ENCODE results near the gene NRXN3.

The NRXN3 gene

DNA sequence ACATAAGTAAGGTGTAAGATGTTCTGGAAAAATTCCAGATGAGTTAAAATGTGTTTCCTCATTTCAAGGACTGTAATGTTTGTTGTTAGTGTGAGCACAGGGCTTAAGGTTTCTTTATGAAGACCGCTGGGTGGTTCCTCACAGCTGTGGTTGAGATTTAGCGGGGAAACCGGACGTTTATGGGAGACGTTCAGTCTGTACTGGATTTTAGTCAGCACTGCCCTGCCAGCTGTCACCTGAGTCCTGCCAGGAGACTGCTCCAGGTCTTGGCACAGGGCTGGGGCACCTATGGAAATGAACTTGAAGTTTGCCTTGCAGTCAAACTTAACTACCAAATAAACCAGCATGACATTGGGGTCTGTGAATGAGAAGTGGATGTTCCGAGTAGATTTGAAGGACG, 1485.9 kb downstream of the NRXN3 start:
- no peak for DNase-seq (ENCODE audit: low spot score)

DNA sequence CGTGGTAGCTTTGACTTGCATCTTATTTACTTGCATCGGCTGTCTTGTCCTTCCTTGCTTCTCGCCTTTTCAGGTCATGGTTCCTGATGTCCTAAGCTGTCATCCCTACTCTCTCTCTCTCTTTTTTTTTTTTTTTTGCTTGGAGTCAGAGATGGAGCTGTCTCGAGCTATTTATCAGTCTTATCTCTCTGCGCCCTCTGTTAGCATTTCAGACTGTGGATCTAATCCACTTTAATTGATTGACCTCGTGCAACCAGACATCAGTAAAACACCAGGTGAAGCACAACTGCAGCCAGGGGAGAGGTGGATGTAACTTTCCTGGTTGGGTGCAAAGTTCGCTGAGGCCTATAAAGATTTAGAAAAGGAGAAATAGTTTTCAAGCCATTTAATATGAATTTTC, 1486.3 kb downstream of the NRXN3 start:
- DNase-seq (ENCODE audit: low spot score), result no peak
- no peak for FAIRE-seq

More for the DNA sequence above, 1485.9 kb downstream of the NRXN3 start:
- no peak for FAIRE-seq

DNA sequence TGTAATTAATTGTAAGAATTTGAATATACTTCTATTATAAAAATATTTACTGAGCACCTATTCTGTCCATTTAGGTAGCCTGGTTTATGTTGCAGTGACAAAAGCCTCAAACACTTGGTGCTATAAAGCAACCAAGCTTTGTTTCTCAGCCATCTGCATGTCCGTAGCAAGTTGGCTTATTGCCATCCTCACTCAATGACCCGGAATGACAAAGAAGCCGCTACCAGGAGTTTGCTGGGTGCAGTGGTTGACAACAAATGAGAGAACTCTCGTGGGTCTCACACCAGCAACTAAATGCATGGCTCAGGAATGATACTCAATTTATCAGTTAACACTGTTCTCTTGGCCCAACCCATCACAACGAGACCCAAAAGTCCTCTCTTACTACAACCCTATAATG, 1488.0 kb downstream of the NRXN3 start:
- FAIRE-seq, result no peak
- DNase-seq (ENCODE audit: low spot score), result no peak

DNA sequence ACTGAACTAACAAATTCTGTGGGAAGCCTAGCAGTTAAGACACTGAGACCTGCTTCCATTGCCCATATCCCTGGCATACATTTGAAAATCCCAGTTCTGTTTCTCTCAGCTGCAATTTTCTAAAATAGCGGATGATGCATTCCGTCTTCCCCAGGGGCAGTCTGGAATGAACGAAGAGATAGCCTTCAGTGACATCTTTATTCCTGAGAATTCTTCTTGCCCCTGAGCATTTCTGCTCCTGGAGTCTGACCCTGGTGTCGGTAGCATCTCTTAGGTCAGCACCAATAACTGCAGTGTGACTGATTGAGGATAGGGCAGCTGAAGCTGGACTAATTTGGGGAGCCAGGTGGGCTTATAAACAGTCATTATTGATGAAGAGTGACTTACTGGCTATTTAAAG, 1488.6 kb downstream of the NRXN3 start:
- no peak for FAIRE-seq

DNA sequence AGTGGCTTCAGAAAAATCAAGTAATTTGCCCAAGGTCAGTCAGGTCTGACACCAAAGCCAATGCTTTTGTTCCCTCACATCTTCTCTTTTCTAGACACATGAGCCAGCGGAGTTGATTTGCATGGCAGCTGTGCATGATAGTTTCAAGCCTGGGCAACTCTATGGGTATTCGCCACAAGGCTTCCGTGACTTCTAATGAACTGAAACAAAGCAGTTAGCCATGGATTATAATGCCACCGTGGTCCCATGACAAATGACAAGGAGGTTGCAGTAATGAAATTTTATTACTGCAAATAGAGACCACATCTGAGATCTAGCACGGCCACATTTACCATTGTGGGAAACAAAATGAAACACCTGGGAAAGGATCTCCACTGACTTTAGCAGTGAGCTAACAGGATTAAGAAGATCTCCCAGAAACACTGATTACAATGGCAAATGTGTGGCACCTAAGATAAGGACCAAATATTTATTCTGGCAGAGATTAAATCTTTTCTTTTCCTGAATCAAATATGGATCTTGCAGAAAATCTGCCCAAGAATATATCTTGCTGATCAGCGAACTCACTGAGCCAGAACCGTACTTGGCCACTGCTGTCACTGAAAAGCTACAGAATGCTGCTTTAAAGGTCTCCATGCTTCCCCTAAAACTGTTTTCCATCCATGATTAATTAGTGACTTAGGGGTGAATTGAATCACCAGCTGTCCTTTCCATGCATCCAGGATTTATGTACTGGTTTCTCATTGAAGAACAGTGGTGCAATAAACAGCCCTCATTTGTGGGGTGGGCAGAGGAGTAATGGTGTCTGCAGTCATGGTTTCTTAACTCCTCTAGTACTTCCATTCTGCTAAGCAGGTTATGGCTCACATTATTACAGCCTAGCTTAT, 1490.1 kb downstream of the NRXN3 start:
- DNase-seq (ENCODE audit: low spot score) (no peak), FAIRE-seq (no peak)

More for the DNA sequence above, 1488.6 kb downstream of the NRXN3 start:
- no peak for DNase-seq (ENCODE audit: low spot score)

DNA sequence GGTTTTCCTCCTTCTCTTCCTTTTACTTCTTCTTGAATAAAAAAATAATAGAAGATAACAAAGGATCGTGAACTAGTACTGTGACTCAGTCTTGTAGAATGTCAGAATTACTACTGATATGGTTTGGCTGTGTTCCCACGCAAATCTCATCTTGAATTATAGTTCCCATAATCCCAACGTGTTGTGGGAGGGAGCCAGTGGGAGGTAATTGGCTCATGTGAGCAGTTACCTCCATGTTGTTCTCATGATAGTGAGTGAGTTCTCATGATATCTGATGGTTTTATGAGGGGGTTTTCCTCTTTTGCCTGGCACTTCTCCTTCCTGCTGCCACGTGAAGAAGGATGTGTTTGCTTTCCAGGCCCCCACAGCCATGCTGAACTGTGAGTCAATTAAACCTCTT, 1491.6 kb downstream of the NRXN3 start:
- DNase-seq (ENCODE audit: low spot score) (no peak), FAIRE-seq (no peak)

DNA sequence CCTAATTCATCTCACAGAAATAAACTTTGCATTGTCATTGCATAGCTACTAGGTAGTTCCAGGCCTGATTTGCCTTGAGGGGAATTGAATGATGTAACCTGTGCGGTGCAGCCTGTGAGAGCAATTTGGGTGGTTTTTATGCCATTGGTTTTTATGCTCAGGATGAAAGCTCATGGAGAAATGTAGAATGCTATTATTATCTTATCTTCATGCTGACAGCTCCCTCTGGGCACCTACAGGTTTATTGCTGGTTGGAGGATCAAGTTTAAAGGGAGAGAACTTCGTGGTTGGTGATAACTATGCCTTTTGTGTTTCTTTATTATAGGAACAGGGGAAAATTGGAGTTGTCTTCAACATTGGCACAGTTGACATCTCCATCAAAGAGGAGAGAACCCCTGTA, 1493.3 kb downstream of the NRXN3 start:
- no peak for FAIRE-seq
- no peak for DNase-seq (ENCODE audit: low spot score)

DNA sequence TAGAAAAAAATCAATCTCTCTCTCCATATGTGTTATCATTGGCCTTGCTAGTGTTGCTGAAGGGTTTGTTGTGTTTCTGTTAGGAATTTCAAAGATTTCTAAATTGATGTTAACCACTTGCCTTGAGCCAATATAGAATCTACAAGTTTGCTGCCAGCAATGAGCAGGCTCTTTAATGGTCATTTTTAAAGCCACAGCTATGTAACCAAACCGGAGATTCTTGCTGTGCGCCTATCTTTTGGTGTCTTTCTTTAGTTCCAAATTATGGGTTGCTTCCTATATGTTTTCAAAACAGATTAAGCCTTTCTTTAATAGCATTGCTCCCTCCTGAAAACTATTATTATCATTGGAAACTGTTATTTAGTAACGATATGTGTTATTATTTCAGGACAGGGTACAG, 1495.4 kb downstream of the NRXN3 start:
- DNase-seq (ENCODE audit: low spot score), result no peak
- no peak for FAIRE-seq

DNA sequence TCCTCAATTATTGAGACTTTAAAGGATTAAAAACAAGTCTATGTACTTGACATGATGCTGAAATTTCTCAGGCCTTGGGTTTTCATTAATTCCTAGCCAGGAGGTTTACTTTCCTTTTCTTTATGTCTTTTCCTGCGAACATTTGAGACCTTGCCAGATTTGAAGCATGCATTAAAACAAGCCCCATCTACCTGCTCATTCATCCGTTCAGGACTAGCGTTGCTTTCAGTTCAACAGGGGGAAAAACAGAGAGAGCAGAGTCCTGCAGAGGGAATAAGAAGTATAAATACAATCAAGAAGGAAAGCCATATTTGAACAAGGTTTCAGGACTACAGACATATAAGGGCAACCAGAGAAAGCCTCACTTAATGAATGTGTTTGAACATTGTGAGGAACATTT, 1498.8 kb downstream of the NRXN3 start:
- DNase-seq (ENCODE audit: low spot score) (no peak), FAIRE-seq (no peak)

DNA sequence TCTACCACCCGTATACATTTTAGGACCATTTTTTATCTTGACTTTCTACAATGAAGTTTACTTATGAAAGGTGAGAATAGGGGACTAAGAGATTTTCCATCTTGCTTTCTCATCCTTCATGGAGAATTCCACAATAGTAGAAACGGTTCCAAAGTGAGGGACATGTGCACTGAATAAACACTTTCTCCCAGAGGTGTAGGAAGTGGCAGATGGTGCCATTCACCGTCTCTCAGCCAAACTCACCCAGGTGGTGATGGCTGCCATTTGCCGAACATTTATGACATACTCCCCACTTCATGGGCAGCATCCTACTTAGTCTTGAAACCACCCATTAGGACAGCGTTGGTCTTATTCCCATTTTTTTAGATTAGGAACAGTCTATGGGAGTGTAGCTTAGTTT, 1500.6 kb downstream of the NRXN3 start:
- DNase-seq (ENCODE audit: low spot score) (no peak), FAIRE-seq (no peak)

DNA sequence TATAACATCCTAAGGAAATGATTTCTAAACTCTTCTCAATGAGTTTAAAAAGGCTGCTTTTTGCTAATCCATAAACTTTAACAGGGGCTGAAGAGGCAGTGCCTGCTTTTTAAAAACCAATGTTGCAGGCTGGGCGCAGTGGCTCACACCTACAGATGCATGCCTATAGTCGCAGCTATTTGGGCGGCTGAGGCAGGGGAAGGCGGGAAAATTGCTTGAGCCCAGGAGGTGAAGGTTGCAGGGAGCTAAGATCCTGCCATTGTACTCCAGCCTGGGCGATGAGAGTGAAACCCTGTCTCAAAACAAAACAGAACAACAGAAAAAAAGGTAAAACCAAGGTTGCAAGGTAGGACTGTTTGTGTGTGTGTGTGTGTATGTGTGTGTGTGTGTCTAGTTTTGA, 1509.9 kb downstream of the NRXN3 start:
- no peak for FAIRE-seq
- DNase-seq (ENCODE audit: low spot score), result no peak

DNA sequence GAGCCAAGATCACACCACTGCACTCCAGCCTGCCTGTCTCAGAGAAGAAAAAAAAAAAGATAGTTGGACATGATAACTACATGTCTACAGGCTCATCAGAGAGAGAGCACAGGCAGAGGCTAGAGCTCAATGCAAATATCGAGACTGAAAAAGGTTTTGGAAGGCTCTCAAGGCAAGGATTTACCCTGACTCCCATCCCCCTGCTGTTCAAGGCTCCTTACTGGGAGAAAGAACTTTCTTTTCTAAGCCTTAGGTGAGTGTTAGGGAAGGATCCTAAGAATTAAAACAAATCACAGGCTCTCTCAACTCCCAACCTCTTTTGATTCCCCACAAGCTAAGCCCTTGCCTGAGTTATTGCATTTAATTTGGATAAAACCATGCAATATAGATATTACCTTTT, 1516.0 kb downstream of the NRXN3 start:
- FAIRE-seq (no peak), DNase-seq (ENCODE audit: low spot score) (no peak)

DNA sequence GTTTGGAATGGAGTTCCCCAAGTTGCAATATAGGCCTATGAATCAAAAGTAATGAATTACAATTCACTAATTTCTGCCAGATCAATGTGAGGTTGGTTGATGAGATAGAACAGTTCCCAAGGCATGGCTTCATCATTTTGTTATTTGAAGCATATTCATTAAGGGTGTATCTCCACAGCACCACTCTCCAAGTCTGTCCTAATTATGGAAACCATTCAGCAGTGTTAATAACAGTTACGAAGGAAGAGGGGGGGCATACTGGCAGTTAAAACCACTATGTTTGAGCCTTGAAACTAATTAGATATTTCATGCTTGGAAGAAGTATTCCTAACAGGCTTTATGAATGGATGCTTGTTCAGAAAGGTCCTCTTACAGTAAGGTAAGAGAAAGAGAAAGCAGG, 1520.8 kb downstream of the NRXN3 start:
- no peak for DNase-seq (ENCODE audit: low spot score)
- no peak for FAIRE-seq

DNA sequence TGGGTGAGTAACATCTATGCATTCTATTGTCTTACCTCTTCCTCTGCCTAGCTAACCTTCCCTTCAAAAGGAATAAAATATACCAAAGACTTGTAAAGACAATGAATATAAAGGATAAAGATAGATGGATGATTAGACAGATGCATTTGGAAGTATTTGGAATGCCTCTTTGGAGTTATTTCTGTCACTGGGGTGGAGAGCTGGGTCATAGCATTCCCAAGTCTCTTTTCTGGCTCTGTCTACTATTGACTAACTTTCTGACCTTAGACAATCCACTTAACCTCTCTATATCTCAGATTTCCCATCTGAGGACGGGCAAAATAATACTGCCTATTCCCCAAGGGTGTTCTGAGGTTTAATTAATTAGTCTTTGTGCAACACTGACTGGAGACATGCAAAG, 1523.8 kb downstream of the NRXN3 start:
- FAIRE-seq (no peak), DNase-seq (ENCODE audit: low spot score) (no peak)

DNA sequence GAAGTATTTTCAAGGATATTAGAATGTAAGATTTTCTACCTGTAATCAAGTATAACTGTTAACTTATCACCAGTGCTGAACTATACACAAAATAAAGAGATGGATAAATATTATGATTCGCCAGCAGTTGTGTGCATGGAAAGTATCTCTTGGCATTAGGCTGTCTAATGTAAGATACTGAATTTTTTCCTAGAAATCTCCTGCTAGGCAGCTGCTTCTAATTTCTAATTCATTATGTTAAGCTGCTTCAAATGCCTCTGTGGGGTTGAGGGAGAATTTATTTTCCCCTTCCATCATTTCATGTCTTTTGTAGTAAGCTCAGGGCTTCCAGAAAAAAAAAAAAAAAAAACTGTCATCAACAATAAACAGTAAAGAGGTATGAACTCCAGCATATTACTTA, 1525.1 kb downstream of the NRXN3 start:
- no peak for DNase-seq (ENCODE audit: low spot score)
- FAIRE-seq, result no peak

DNA sequence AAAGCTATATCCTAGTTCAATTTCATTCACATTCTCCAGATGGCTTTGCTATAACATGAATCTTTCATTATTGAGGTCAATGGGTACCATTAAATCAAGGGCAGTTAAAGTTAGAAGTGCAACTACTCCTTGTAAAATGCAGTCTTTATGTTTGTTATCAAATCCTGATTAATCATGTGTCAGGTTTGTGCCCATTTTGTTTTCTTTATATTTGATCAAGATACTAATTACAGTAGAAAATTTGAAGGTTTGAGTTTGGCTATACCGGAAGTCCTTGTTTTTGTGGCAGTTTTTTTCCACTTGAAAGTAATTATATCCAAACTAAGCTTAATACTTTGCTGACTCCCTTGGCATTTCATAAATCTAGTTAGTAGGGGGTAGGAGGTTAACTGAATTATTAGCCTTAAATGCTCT, 1528.1 kb downstream of the NRXN3 start:
- no peak for FAIRE-seq

DNA sequence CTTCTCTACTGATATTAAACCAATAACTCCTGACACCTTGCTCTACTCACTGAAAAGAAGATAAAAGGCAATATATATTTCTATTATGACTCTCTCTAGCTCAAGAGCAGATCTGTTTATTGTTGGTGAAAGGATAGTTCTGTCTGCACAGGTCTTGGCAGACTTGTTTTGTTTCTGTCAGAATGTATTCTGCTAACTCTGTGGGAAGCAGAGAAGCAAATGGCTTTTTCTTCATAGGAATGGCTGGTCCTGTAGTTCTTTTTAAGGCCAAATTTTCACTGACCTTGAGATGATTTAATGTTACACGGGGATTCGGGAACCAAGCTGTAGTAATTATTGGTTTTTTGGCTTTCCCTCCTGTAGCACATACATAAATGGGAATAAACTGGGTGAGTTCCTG, 1529.0 kb downstream of the NRXN3 start:
- FAIRE-seq (no peak), DNase-seq (ENCODE audit: low spot score) (no peak)

More for the DNA sequence above, 1528.1 kb downstream of the NRXN3 start:
- no peak for DNase-seq (ENCODE audit: low spot score)

DNA sequence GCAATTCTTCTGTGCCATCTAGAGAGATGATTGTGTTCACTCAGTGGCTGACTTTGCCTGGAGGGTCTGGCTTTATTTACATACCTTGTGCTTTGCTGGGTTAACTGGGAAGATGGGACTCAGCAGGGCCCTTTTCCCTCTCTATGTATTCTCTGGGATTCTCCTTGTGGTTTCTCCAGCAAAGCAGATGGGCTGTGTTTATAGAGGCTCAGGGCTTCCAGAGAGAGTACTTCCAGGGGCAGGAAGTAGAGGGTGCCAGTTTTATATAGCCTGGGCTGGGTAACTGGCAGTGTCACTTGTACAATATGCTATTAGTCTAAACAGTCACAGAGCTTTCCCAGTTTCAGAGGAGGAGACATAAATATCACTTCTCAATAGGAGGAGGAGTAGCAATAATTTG, 1531.2 kb downstream of the NRXN3 start:
- DNase-seq (ENCODE audit: low spot score) (no peak), FAIRE-seq (no peak)

DNA sequence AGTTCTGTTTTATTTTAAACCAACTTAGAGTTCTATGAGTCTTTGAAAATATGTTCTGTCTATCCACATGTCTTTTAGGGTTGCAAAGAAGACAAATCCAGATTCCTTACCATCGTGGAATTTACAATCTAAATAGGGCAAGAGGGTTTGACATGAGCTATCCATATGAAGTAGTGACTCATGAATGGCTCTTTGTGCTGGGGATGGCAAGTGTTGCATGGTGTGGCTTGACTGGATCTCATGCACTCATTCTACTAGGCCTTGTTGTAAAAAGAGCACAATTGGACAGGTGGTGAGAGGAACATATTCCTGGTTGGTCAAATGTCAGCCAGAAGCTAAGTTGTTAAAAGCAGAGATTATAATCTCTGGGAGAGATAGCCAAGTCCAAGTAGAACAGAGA, 1532.0 kb downstream of the NRXN3 start:
- DNase-seq (ENCODE audit: low spot score) (no peak), FAIRE-seq (no peak)

DNA sequence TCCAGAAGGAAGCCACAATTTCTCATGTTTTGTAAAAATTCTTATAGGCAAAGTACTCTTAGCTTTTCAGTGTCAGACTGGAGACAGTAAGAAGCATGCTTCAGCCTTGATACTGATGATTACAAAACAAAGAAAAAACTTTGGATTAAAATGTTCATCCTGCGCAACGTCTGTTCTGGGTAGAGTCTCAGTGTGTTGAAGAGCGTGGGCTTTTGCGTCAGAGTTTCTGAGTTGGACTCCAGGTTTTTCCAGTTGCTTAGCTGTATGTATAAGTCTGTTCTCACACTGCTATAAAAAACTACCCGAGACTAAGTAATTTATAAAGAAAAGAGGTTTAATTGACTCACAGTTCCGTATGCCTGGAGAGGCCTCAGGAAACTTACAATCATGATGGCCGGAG, 1533.0 kb downstream of the NRXN3 start:
- FAIRE-seq (no peak), DNase-seq (ENCODE audit: low spot score) (no peak)

DNA sequence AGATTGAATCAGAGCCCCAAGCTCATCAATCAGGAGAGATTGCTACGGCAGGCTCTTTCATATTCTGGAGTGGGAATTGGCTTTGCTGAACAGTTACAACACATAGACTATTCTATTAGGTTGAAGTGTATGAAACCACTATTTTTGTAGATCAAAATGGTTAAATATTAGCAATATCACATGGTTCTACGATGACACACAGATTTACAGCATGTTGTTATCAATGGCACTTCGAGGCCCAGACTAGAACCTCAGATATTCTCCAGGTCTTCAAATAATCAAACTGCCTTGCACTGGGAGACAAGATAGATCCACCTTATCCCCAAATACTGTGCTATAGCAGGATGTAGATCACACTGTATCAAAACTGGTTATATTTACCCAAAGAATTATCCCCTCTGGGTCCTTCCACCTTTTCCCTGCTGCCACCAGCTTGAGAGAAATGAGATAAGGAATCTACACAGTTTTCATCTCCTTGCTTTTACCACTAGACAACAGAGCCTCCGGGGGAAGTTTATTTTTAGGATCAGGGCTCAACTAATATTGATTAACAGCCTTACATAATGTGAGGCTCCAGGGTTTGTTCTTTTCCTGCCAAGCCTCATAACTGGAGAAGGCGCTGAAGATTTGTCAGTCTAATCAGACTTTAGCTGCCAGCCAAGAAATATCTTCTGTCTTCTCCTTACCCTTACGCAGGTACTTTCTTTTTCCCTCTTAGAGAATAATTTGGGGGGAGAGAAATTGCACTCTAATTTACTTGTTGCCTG, 1534.1 kb downstream of the NRXN3 start:
- DNase-seq (ENCODE audit: low spot score) (no peak), FAIRE-seq (no peak)

DNA sequence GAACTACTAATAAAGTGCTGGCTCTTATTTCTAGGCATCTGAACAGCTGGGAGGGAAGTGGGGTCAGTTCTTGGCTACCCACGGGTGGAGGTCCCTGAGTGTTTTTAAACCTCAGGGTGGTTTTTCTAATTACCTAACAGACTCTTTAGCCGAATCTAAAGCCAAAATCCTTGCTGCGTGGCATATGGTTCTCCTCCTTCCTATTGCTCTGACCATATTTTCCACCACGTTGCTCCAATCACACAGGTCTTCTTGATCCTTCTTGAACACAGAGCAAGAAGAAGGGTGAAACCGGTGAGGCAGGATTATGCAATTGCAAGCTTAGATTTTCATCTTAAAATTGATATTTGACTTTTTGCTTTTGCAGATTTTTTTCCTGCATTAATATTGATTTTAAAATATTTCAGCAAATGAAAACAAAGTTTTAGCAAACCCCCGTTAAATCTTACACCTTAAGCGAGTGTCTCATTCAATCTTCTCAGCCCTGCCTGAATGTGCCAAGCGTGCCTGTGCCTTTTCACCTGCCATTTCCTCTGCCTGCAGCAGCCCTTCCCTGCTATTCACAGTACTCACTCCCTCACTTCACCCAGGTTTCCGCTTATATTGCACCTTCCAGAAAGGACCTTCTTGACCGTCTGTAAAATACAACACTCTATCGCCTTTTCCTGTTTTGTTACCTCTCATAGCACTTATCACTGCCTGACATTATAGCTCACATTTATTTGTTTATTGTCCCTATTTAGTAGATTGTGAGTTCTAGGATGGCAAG, 1535.1 kb downstream of the NRXN3 start:
- DNase-seq (ENCODE audit: low spot score) (no peak), FAIRE-seq (no peak)

Data from urothelium cell line (cell line).